GM19468 (cell line): Measurements from ENCODE around the gene IPO9.

Experiments
- ATAC-seq: cut with Tn5 transposase; IDR thresholded peaks from one replicate; pipeline ENCODE4 v1.9.1; 2021; ENCODE audit warnings: mild to moderate bottlenecking, moderate library complexity, moderate number of reproducible peaks; ENCODE audit not compliant: unreplicated experiment; ENCODE audit errors: extremely low read depth

IPO9 gene

GRCh38 chr1:201886103-201886885 lies 57.3 kb downstream of the IPO9 start:
- no peak for ATAC-seq

- no peak for ATAC-seq
Observed at GRCh38 chr1:201887116-201887866, 58.3 kb downstream of the IPO9 start.

GRCh38 chr1:201888282-201889089 lies 59.5 kb downstream of the IPO9 start, which contains the start of gene SHISA4:
TSS of gene SHISA4 (plus strand) at chr1:201888898. CDS start at chr1:201888995, 97 bp downstream.
- ATAC-seq = no peak

- ATAC-seq = no peak
Observed at GRCh38 chr1:201889090-201889968, 60.4 kb downstream of the IPO9 start.

- ATAC-seq = no peak
Observed at GRCh38 chr1:201890223-201890622, 61.3 kb downstream of the IPO9 start.

GRCh38 chr1:201890806-201891450 lies 62.0 kb downstream of the IPO9 start:
- ATAC-seq = no peak

GRCh38 chr1:201891451-201892045 lies 62.6 kb downstream of the IPO9 start:
- ATAC-seq = no peak

GRCh38 chr1:201892211-201892610 lies 63.3 kb downstream of the IPO9 start:
- ATAC-seq = no peak

- ATAC-seq = no peak
Observed at GRCh38 chr1:201893431-201893830, 64.5 kb downstream of the IPO9 start.

GRCh38 chr1:201894343-201895119 lies 65.6 kb downstream of the IPO9 start:
- no peak for ATAC-seq

- no peak for ATAC-seq
Observed at GRCh38 chr1:201895120-201895665, 66.2 kb downstream of the IPO9 start.

GRCh38 chr1:201895913-201896807 lies 67.2 kb downstream of the IPO9 start:
- peak; percentile 63 for ATAC-seq

GRCh38 chr1:201896951-201897391 lies 68.0 kb downstream of the IPO9 start:
- no peak for ATAC-seq

- ATAC-seq = no peak
Observed at GRCh38 chr1:201898240-201898894, 69.4 kb downstream of the IPO9 start.

- ATAC-seq = no peak
Observed at GRCh38 chr1:201898992-201899391, 70.0 kb downstream of the IPO9 start.
